Heart left ventricle (tissue), 13 donors: ENCODE results near the gene HERC6.

Experiments
- CTCF ChIP-seq, 12 donors: fragments of 200-600 bp; sonication (generic) in 4 of 12; IDR thresholded peaks; one replicate each; pipeline versions ENCODE4 v1.5.0 to v1.8.0; 2018 to 2022; ENCODE audit warnings: antibody characterized with exemption in 12 of 12, mild to moderate bottlenecking in 5 of 12
- POLR2A ChIP-seq, 2 donors: fragments of 450-650 bp; IDR thresholded peaks; one replicate each; pipeline ENCODE4 v1.6.1; 2017; ENCODE audit warnings: antibody characterized with exemption in 2 of 2, mild to moderate bottlenecking in 2 of 2, moderate library complexity in 2 of 2
- donor health status: ischemic (EF 13 %, LVEDD 7.1; RV severe dilation, severe dysfunction).
- donor health status: DM: no; HTN: yes; CAD: no.
- donor health status: DM: no; HTN: no; CAD: no.
- donor health status: ischemic (EF 25% LVEDD 6.9; RV normal size, moderate dysfunction).
- donor health status: ischemic (EF 25% LVEDD 5.7; RV mildly dilated, moderate dysfunction).
- donor health status: ischemic (EF 35%, LVEDD 5.7; RV mildly dilated, moderate dysfunction).
- donor health status: nonischemic (EF 11% LVEDD 7.7; RV severe dilation, severe dysfunction).
- donor health status: DM: yes; HTN: yes; CAD: no.
- donor health status: PGD.
- donor health status: ischemic (EF 29% LVEDD 5.4; RV normal size, mild dysfunction).
- donor health status: nonischemic (EF 23%, LVEDD 6.1; RV moderate dilation, normal function).

GRCh38 chr4:88352062-88352740 is 26.5 kb upstream of the HERC6 start:
- no peak for TF ChIP-seq POLR2A (IDR thresholded peaks at IDR 0.05)
- TF ChIP-seq CTCF (IDR thresholded peaks at IDR 0.05): no peak
